ENCODE data around the gene ARFGEF3. TPM values are rescaled to one million over a fixed set of nuclear protein-coding genes. Genes with fewer than 3 reads are reported as not detected.

The ARFGEF3 gene
- polyA plus RNA-seq, 4 donors = 4.8 to 6.9 (median 6.3) TPM

- DNase-seq (ENCODE audit: low read depth in 4 of 4, low spot score in 2 of 4) = no peak
These were observed 1.2 kb upstream of the ARFGEF3 start for GRCh38 chr6:138160329-138161087.

- no peak for DNase-seq (ENCODE audit: low read depth in 4 of 4, low spot score in 2 of 4)
These were observed 726 bp upstream of the ARFGEF3 start for GRCh38 chr6:138161088-138161337.

GRCh38 chr6:138162111-138162954, 594 bp downstream of the ARFGEF3 start:
- peak in 1 of 4 donors; percentile 15 for DNase-seq (ENCODE audit: low read depth in 4 of 4, low spot score in 2 of 4)

- no peak for DNase-seq (ENCODE audit: low read depth in 4 of 4, low spot score in 2 of 4)
These were observed 1.3 kb downstream of the ARFGEF3 start for GRCh38 chr6:138162955-138163575.

GRCh38 chr6:138175596-138175995, 13.9 kb downstream of the ARFGEF3 start:
- no peak for DNase-seq (ENCODE audit: low read depth in 4 of 4, low spot score in 2 of 4)

- no peak for DNase-seq (ENCODE audit: low read depth in 4 of 4, low spot score in 2 of 4)
These were observed 15.0 kb downstream of the ARFGEF3 start for GRCh38 chr6:138176652-138177232.

- DNase-seq (ENCODE audit: low read depth in 4 of 4, low spot score in 2 of 4) = no peak
These were observed 21.4 kb downstream of the ARFGEF3 start for GRCh38 chr6:138182939-138183789.

GRCh38 chr6:138183790-138184134, 22.0 kb downstream of the ARFGEF3 start:
- no peak for DNase-seq (ENCODE audit: low read depth in 4 of 4, low spot score in 2 of 4)

GRCh38 chr6:138184230-138184629, 22.5 kb downstream of the ARFGEF3 start:
- DNase-seq (ENCODE audit: low read depth in 4 of 4, low spot score in 2 of 4) = no peak

GRCh38 chr6:138187156-138187555, 25.4 kb downstream of the ARFGEF3 start:
- no peak for DNase-seq (ENCODE audit: low read depth in 4 of 4, low spot score in 2 of 4)

GRCh38 chr6:138188278-138188941, 26.7 kb downstream of the ARFGEF3 start:
- no peak for DNase-seq (ENCODE audit: low read depth in 4 of 4, low spot score in 2 of 4)

- DNase-seq (ENCODE audit: low read depth in 4 of 4, low spot score in 2 of 4) = no peak
These were observed 32.5 kb downstream of the ARFGEF3 start for GRCh38 chr6:138194287-138194686.

GRCh38 chr6:138196122-138196738, 34.5 kb downstream of the ARFGEF3 start:
- DNase-seq (ENCODE audit: low read depth in 4 of 4, low spot score in 2 of 4) = no peak

- DNase-seq (ENCODE audit: low read depth in 4 of 4, low spot score in 2 of 4) = no peak
These were observed 35.8 kb downstream of the ARFGEF3 start for GRCh38 chr6:138197570-138197969.

GRCh38 chr6:138198430-138199091, 36.8 kb downstream of the ARFGEF3 start:
- no peak for DNase-seq (ENCODE audit: low read depth in 4 of 4, low spot score in 2 of 4)

- no peak for DNase-seq (ENCODE audit: low read depth in 4 of 4, low spot score in 2 of 4)
These were observed 40.1 kb downstream of the ARFGEF3 start for GRCh38 chr6:138201836-138202235.

- no peak for DNase-seq (ENCODE audit: low read depth in 4 of 4, low spot score in 2 of 4)
These were observed 41.6 kb downstream of the ARFGEF3 start for GRCh38 chr6:138203315-138203714.

- DNase-seq (ENCODE audit: low read depth in 4 of 4, low spot score in 2 of 4) = no peak
These were observed 42.6 kb downstream of the ARFGEF3 start for GRCh38 chr6:138204303-138204702.

GRCh38 chr6:138204792-138205384, 43.1 kb downstream of the ARFGEF3 start:
- no peak for DNase-seq (ENCODE audit: low read depth in 4 of 4, low spot score in 2 of 4)
